Chondrocyte (in vitro differentiated cells): ENCODE results near the gene DNM3. TPM values are rescaled to one million over a fixed set of nuclear protein-coding genes. Genes with fewer than 3 reads are reported as not detected.

Experiments used
- DNase-seq: peaks from one replicate; pipeline ENCODE4 v3.0.0; 2021; ENCODE audit warnings: mixed read lengths, low spot score
- H3K27ac Mint-ChIP-seq: one replicate; pipeline ENCODE4 v1.8.0; 2021; ENCODE audit warnings: mild to moderate bottlenecking, moderate library complexity, mixed read lengths; ENCODE audit not compliant: unreplicated experiment
- H3K27me3 Mint-ChIP-seq: 2 replicates; pipeline ENCODE4 v1.8.0; 2021; ENCODE audit warnings: low read depth, mixed read lengths
- H3K36me3 Mint-ChIP-seq: 2 replicates; pipeline ENCODE4 v1.8.0; 2021; ENCODE audit warnings: low read depth, mixed read lengths
- H3K4me1 Mint-ChIP-seq: 2 replicates; pipeline ENCODE4 v1.8.0; 2021; ENCODE audit warnings: low read depth, mild to moderate bottlenecking, mixed read lengths
- H3K4me3 Mint-ChIP-seq: one replicate; pipeline ENCODE4 v1.8.0; 2021; ENCODE audit warnings: mild to moderate bottlenecking, moderate library complexity, mixed read lengths; ENCODE audit not compliant: unreplicated experiment
- H3K9me3 Mint-ChIP-seq: 2 replicates; pipeline ENCODE4 v1.8.0; 2021; ENCODE audit warnings: low read depth, mixed read lengths
- total RNA-seq: library from RNA; stranded (reverse); gene quantifications from 3 replicates; pipeline ENCODE4 v1.2.1, GENCODE V29; 2021
- TF ChIP-seq, protein P1 (sequence below): fragments of 200-600 bp; sonication (generic); IDR thresholded peaks from 2 replicates; pipeline ENCODE4 v1.5.0; 2021; ENCODE audit warnings: antibody characterized with exemption, mild to moderate bottlenecking, moderate library complexity

Gene DNM3
- total RNA-seq, 1 donor from 2014 or later: 12.4 TPM

DNA sequence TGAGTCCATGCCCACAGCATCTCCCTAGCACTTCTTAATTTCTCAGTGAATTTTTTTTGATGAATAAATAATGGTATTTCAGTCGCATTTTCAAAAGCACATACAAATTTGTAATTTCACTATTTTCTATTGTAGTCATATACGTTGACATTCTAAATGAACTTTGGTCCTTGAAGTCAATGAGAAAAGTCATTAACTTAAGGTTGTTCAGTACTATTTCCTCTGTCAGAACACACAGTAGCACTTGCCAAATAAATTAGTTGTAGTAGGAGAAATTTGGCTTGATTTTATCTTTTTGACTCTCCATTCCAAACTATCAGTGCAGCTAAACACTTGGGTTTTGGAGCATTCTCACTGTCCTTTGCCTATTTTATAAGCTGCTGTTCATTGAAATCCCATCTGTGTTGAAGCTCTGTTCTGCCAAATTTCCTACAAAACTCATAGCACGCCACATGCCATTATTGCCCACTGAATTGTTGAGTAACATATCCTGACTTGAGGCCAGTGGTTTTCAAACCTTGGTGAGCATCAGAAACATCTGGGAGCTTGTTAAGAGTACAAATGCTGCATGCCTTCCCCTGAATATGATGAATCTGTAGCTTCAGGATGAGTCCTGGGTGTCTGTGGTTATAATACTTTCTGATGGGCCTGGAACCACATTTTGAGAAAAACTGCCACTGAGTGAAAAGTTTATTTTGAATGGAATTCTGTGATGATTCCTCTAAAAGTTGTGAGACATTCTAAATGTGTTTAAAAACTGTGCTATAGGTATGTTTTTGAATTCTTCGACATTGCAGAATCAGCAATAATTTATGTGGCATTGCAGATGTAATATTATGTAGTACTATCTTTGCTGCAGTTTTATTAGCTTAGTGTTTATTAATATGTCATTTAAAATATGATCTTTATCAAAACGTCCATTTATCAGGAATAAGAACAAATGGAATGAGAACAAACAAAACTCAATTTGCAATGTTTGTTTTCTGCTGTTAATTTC, 78.9 kb downstream of the DNM3 start:
- H3K4me3 Mint-ChIP-seq: no peak overlapping the region
- H3K9me3 Mint-ChIP-seq: peaks cover 3% of the 10 kb centered on the region
- peaks cover 2% of the 10 kb centered on the region for H3K27me3 Mint-ChIP-seq
- no peaks in the 10 kb centered on the region for H3K4me1 Mint-ChIP-seq
- DNase-seq: no peak
- no peak overlapping the region for H3K27ac Mint-ChIP-seq
- TF ChIP-seq, protein P1, sequence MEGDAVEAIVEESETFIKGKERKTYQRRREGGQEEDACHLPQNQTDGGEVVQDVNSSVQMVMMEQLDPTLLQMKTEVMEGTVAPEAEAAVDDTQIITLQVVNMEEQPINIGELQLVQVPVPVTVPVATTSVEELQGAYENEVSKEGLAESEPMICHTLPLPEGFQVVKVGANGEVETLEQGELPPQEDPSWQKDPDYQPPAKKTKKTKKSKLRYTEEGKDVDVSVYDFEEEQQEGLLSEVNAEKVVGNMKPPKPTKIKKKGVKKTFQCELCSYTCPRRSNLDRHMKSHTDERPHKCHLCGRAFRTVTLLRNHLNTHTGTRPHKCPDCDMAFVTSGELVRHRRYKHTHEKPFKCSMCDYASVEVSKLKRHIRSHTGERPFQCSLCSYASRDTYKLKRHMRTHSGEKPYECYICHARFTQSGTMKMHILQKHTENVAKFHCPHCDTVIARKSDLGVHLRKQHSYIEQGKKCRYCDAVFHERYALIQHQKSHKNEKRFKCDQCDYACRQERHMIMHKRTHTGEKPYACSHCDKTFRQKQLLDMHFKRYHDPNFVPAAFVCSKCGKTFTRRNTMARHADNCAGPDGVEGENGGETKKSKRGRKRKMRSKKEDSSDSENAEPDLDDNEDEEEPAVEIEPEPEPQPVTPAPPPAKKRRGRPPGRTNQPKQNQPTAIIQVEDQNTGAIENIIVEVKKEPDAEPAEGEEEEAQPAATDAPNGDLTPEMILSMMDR: no peak
- peaks cover 2% of the 10 kb centered on the region for H3K36me3 Mint-ChIP-seq

DNA sequence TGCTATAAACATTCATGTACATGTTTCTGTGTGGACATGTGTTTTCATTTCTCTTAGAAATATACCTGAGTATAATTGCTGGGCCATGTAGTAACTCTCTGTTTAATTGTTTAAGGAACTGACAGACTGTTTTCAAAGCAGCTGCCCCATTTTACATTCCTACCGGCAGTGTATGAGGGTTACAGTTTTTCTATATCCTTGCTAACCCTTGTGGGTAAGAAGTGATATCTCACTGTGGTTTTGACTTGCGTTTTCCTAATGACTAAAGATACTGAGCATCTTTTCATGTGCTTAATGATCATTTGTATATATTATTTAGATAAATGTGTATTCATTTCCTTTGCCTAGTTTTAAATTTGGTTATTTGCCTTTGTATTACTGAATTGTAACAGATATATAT, 81.7 kb downstream of the DNM3 start:
- Mint-ChIP-seq H3K4me3 (no peak overlapping the region), H3K27ac (no peak overlapping the region), H3K36me3 (peaks cover 2% of the 10 kb centered on the region), H3K9me3 (peaks cover 3% of the 10 kb centered on the region), H3K27me3 (peaks cover 2% of the 10 kb centered on the region), H3K4me1 (no peaks in the 10 kb centered on the region)
- TF ChIP-seq, protein P1: no peak
- DNase-seq: no peak

DNA sequence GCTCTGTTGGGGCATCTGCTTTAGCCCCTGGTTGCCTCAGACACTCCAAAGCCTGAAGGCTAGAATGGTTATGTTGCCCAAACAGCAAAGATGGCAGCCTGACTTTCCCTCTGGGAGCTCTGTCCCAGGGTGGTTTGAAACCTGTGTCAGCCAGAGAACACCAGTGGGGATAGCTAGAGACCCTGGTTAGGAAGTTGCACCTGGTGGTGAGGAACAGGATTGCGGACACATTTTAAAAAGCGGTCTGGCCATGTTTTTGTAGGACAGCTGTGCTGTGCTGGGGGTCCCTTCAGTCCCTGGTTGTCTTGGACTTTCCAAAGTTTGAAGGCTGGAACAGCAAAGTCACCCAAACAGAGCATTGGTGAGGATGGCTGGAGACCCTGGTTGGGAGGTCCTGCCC, 87.8 kb downstream of the DNM3 start:
- H3K27me3 Mint-ChIP-seq: peaks cover 2% of the 10 kb centered on the region
- TF ChIP-seq, protein P1: peak; percentile 44
- peaks cover 3% of the 10 kb centered on the region for H3K9me3 Mint-ChIP-seq
- H3K27ac Mint-ChIP-seq: no peak overlapping the region
- H3K4me3 Mint-ChIP-seq: no peak overlapping the region
- H3K4me1 Mint-ChIP-seq: no peaks in the 10 kb centered on the region
- no peak for DNase-seq
- H3K36me3 Mint-ChIP-seq: no peaks in the 10 kb centered on the region

DNA sequence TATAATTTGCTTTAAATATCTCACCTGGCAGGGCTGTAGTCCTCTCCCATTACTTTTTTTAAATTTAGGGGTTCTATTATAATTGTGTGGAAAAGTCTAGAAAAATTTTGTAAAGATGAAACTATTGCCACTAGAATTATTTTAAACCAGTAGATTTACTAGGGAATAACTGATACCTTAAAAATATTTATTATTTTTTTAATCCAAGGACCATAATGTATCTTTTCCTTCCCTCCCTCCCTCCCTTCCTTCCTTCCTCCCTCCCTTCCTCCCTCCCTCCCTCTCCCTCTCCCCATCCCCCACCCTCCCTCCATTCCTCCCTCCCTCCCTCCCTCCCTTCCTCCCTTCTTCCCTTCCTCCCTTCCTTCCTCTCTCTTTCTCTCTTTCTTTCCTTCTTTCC, 90.5 kb downstream of the DNM3 start:
- Mint-ChIP-seq H3K36me3 (no peaks in the 10 kb centered on the region), H3K27me3 (peaks cover 2% of the 10 kb centered on the region)

DNA sequence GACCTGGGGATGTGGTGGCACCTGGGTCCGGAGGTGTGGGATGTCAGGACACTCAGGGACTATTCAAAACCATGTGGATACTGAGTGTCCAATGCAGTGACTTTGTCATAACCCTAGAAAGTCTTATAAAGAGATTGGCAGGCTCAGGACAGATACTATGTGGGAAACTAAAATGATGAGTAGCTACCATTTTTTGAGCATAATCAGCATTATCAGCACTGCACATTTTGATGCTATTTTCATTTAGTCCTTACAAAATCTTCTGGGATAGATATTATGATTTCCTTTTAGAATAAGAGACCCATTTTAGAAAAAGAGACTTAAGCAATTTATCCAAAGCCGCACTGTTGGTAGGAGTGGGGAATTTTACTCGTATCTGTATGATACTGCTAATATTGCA, 93.4 kb downstream of the DNM3 start:
- H3K9me3 Mint-ChIP-seq: no peaks in the 10 kb centered on the region
- H3K4me3 Mint-ChIP-seq: no peak overlapping the region
- TF ChIP-seq, protein P1: no peak
- DNase-seq: no peak
- H3K27ac Mint-ChIP-seq: no peak overlapping the region
- H3K27me3 Mint-ChIP-seq: peaks cover 2% of the 10 kb centered on the region
- H3K4me1 Mint-ChIP-seq: no peaks in the 10 kb centered on the region
- H3K36me3 Mint-ChIP-seq: no peaks in the 10 kb centered on the region

More for the DNA sequence above, 90.5 kb downstream of the DNM3 start:
- no peaks in the 10 kb centered on the region for H3K4me1 Mint-ChIP-seq
- no peak for DNase-seq
- no peak overlapping the region for H3K4me3 Mint-ChIP-seq
- H3K27ac Mint-ChIP-seq: no peak overlapping the region
- H3K9me3 Mint-ChIP-seq: no peaks in the 10 kb centered on the region
- TF ChIP-seq, protein P1: no peak
